T-helper 1 cell treated with Interleukin-12 subunit alpha and Interleukin-12 subunit beta and Interleukin-4 antibody, amounts not matched to agents 30 ng/mL and 1 ng/mL, for 36 hours (primary cell): Measurements from ENCODE around the gene ERO1B. TPM values are rescaled to one million over a fixed set of nuclear protein-coding genes. Genes with fewer than 3 reads are reported as not detected.
"Not testable (repeated sequence)": the region's sequence is repeated elsewhere in the genome, so short reads cannot be mapped to it uniquely, and the experiment has no call there.

Experiments
- intact Hi-C: fragments of 100-400 bp; cut with micrococcal nuclease; formaldehyde crosslinking; loops from one replicate; pipeline ENCODE4 v1.15.1; 2024
- total RNA-seq: library from RNA; stranded (reverse); gene quantifications from 2 replicates; pipeline ENCODE4 v1.2.3, GENCODE V29; 2022

Gene ERO1B, protein sequence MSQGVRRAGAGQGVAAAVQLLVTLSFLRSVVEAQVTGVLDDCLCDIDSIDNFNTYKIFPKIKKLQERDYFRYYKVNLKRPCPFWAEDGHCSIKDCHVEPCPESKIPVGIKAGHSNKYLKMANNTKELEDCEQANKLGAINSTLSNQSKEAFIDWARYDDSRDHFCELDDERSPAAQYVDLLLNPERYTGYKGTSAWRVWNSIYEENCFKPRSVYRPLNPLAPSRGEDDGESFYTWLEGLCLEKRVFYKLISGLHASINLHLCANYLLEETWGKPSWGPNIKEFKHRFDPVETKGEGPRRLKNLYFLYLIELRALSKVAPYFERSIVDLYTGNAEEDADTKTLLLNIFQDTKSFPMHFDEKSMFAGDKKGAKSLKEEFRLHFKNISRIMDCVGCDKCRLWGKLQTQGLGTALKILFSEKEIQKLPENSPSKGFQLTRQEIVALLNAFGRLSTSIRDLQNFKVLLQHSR
- 3.9 and 6.4 TPM in 2 replicates for total RNA-seq

DNA sequence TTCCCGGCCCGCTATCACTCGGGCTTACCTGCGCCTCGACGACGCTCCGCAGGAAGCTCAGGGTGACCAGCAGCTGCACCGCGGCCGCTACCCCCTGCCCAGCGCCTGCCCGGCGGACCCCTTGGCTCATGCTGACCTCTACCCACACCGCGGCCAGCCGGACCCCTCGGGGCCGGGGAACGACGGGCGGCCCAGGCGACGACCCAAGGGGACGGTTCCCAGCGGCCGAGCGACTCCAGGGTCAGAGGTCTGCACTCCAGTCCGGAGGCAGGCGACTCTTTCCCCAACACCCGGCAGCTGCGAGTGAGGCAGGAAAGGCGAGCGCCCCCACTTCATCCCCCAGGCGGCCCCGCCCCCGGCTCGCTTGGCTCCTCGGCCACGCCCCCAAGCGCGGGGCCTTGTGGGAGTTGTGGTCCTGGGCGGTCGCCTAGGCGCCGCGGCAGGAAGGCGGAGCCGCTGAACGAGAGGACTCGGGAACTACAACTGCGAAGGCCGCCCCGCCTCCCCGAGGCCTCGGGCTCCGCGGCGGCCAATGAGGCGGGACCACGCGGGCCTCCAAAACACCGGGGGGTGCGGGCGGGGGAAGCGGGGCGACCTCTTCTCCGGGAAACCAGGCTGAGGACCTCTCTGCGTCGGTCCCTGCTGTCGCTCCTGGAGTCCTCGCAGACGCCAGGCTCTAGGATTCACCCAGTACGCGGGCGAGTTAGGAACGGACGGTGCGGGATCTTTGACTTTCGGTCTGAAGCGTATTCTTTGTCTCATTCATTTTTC, at the start of gene ERO1B:
Gene ERO1B (minus strand): TSS at position 305 of the 771 bp plus-strand sequence. CDS start 175 bp downstream, at position 130.
- intact Hi-C loops = loop anchor here (1.0 to 5.0 kb wide), 15 partner anchors 112 to 1909 kb away; partner anchors contain the start of genes ACTN2, ARID4B, B3GALNT2 and COA6

DNA sequence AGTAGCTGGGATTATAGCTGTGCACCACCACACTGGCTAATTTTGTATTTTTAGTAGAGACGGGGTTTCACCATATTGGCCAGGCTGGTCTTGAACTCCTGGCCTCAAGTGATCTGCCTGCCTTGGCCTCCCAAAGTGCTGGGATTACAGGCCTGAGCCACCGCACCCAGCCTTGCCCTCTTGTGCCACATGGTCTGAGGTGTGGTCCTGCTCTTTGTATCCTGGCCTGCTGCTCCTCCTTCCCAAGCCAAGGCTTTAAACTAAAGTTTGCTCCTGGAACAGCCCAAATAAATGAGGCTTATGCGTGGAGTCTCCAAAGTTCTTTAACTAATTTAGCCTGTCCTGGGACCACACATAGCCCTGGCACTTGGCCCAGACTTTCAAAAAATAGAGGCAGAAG, 49.7 kb upstream of the ERO1B start:
- intact Hi-C loops = not testable (repeated sequence)

DNA sequence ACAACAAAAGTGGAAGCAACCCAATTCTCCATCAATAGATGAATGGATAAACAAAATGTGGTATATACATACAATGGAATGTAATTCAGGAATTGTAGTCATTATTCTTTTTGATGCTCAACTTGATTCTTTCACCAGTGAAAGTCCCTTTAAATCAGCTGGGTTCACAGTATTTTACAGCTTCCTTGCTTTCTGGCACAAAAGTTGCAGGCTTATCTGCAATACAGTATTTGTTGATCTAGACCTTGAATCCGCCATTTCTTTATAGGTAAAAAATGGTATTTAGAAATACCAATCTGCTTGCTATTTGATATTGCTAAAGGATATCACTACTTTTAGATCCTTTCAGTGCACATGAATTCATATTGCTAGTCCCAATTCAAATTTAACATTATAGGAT, 44.7 kb upstream of the ERO1B start:
- intact Hi-C loops = no loop called here

GRCh38 chr1:236325567-236325966, 43.8 kb upstream of the ERO1B start:
- intact Hi-C loops = no loop called here

DNA sequence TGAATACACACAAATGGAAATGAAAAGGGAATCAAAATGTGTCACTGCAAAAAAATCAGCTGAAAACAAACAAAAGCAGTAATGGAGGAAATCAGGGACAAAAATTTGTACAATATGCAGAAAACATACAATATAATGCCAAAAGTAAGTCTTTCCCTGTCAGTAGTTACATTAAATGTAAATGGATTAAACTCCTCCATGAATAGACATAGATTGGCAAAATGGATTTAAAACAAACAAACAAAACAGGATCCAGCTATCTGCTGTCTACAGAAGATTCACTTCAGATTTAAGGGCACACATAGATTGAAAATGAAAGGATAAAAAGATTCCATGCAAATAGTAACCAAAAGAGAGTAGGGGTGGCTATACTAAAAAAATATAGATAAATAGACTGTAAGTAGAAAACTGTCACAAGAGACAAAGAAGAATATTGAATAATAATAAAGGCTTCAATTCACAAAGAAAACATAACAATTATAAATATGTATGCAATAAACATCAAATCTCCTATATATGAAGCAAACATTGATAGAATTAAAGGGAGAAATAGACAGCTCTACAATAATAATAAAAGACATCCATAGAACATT, 42.2 kb upstream of the ERO1B start:
- intact Hi-C loops = no loop called here

DNA sequence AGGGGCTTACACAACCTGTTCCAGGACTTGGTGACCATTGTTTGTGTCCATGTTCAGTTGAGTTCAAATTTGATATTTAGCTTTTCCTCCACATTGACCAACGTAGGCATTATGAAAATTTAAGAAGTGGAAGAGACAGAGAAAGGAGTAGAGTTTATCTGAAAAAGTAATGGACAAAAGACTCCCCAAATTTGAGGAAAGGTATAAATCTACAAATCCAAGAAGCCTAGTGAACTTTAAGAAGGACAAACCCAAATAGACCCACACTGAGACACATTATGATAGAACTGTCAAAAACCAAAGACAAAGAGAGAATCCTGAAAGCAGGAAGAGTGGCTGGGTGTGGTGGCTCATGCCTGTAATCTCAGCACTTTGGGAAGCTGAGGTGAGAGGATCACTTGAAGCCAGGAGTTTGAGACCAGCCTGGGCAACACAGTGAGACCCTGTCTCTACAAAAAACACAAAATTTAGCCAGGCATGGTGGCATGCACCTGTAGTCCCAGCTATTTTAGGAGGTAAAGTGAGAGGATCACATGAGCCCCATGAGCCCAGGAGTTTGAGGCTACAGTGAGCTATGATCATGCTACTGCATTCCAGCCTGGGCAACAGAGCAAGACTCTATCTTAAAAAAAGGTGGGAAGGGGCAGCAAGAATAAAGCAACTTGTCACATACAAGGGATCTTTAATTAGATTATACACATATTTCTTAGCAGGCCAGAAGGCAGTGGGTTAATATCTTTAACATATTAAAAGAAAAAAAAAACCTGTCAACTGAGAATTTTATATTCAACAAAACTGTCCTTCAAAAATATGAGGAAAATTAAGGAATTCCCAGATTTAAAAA, 41.0 kb upstream of the ERO1B start:
- intact Hi-C loops = no loop called here

- intact Hi-C loops = no loop called here
These were observed 39.3 kb upstream of the ERO1B start for GRCh38 chr1:236321101-236321500.

GRCh38 chr1:236320671-236321070, 38.9 kb upstream of the ERO1B start:
- intact Hi-C loops = no loop called here

DNA sequence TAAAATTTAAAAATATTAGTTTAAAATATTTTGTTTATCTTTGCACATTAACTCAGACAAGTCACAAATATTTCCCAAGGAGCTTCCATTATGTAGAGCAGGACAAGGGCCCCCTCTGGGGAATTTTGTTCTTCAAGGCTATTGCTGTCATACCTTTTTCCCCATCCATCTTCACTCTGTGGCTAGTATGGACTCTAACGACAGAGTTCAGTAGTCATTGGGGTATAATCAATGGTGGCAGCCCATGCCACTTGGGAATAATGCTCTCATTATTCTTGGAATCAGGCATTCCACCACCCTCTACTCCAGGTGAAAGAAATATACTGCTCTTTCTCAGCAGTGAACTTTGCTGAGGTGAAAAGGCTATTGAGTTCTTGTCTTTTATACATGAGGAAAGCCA, 38.5 kb upstream of the ERO1B start:
- intact Hi-C loops = no loop called here

DNA sequence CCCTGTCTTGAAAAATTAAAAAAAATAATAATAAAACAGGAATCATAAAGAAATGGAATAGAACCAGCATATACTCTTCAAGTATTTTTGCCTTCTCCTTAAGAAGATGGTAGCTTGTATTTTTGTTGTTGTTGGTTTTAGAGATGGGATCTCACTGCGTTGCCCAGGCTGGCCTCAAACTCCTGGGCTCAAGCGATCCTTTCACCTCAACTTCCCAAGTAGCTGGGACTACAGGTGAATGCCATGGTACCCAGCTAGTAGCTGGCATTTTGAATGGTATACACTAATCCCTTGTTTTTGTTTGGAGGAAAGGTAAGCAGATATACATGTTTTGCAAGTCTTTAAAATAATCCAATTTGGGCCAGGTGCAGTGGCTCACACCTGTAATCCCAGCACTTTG, 34.7 kb upstream of the ERO1B start:
- intact Hi-C loops = no loop called here

DNA sequence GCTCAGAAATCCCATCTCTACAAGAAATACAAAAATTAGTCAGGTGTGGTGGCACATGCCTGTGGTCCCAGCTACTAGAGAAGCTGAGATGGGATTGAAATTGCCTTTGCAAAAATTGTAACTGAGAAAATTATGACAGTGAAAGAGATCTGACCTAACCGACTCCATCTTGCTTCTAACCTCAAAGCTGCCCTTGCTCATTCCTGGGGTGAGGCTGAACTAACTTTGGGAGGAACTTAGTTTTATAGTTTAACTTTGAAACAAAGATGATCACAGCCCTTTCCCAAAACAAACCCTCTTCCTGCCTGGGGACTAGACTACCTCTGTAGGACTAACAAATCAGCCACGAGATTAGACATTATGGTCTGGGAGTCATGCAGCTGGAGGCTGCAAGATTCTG, 33.8 kb upstream of the ERO1B start:
- intact Hi-C loops = no loop called here

GRCh38 chr1:236315092-236315491, 33.3 kb upstream of the ERO1B start:
- intact Hi-C loops = no loop called here

GRCh38 chr1:236314050-236314449, 32.3 kb upstream of the ERO1B start:
- intact Hi-C loops = not testable (repeated sequence)

DNA sequence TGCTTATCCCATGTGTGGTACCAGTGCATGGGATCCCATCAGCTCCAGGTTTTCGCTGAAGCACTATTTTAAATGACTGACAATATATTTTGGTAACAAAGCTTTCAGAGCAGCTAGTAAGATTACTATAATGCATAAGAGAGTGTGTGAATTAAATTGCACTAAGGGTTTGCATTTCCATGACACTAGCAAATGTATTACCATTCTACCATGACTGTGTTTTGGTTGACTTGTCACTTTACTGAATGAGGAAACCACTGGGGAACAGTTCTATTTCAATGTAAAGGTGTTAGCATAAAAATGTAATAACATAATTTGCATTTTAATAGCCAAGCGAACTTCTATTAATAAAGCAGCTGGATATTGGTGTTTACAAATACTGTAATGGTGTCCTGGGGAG, 31.7 kb upstream of the ERO1B start:
- intact Hi-C loops = no loop called here

DNA sequence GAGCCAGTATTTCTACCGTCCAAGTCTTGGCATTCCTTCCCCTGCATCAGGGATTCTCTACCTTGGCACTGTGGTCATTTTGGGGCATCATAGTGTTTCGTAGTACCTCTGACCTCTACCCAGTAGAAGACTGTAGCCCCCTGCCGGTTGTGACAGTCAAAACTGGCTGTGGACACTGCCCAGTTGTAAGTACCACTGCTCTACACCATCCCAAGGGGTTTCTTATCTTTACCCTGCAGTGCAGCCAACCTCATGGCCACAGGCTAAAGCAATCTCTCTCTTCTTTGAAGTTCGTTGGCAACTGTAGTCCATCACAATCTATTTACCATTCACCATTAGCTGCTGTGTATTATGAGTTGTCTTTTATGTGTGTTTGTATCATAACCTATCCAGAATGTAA, 29.3 kb upstream of the ERO1B start:
- intact Hi-C loops = no loop called here

GRCh38 chr1:236308827-236309226, 27.1 kb upstream of the ERO1B start:
- intact Hi-C loops = no loop called here

GRCh38 chr1:236307435-236307834, 25.7 kb upstream of the ERO1B start:
- intact Hi-C loops = no loop called here

- intact Hi-C loops = no loop called here
These were observed 22.9 kb upstream of the ERO1B start for GRCh38 chr1:236304682-236305081.

GRCh38 chr1:236303675-236304074, 21.9 kb upstream of the ERO1B start:
- intact Hi-C loops = no loop called here

DNA sequence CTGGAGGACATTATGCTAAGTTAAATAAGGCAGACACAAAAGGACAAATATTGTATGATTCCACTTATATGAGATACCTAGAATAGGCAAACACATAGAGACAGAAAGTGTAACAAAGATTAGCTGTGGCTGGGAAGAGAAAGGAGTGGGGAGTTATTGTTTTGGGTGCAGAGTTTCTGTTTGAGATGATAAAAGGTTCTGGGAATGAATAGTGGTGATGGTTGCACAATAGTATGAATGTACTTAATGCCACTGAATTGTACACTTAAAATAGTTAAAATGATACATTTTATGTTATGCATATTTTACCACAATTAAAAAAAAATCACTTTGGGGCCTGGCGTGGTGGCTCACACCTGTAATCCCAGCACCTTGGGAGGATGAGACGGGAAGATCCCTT, 21.2 kb upstream of the ERO1B start:
- intact Hi-C loops = no loop called here

DNA sequence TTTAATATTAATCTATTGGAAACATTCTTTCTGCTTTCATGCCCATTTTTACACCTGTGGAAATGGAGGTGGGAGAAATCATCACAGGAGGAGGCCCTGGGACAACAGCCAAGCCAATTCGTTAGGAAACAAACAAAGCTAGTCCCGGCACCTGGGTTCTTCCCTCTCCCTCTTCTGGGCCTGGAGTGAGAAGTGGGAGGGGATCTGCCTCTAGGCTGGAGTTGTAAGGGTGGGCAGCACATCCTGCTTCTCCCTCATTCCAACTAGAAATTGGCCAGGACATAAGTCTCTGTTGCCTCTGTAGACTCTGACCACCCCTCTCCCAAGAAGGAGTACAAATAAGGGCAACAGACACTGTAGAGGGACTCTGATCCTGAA, 20.2 kb upstream of the ERO1B start:
- intact Hi-C loops = no loop called here
